Pancreas (tissue), 10 donors: Measurements from ENCODE around the gene NEK11. TPM values are rescaled to one million over a fixed set of nuclear protein-coding genes. Genes with fewer than 3 reads are reported as not detected.

Source experiments
- ATAC-seq, 4 donors: fragments of 200-7000 bp; cut with Tn5 transposase; one replicate each; pipeline versions ENCODE4 v1.8.0 to v1.9.1; 2020; ENCODE audit warnings: mild to moderate bottlenecking in 4 of 4, moderate library complexity in 4 of 4
- DNase-seq, 6 donors: peaks; one replicate each; pipeline ENCODE4 v3.0.0-alpha.2; 2020
- FAIRE-seq: peaks from 2 replicates; lab custom pipeline; 2012; peaks lifted over from hg19 to GRCh38; lab: Jason Lieb, UNC
- H3K27ac ChIP-seq, 4 donors: fragments of 200-600 bp; sonication (generic); 1 replicate in 3 of 4; 2 replicates in 1 of 4; pipeline versions ENCODE4 v1.5.0 to v1.8.0; 2020
- H3K27me3 ChIP-seq, 4 donors: fragments of 200-600 bp; one replicate each; pipeline ENCODE4 v1.8.0; 2021
- H3K36me3 ChIP-seq, 3 donors: fragments of 200-600 bp; sonication (generic) in 1 of 3; one replicate each; pipeline versions ENCODE4 v1.5.0 to v1.8.0; 2020 to 2021
- H3K4me1 ChIP-seq, 3 donors: fragments of 200-600 bp; one replicate each; pipeline ENCODE4 v1.8.0; 2021
- H3K4me3 ChIP-seq, 4 donors: fragments of 200-600 bp; sonication (generic) in 2 of 4; one replicate each; pipeline versions ENCODE4 v1.5.0 to v1.8.0; 2020 to 2021
- H3K9me3 ChIP-seq, 4 donors: fragments of 200-600 bp; one replicate each; pipeline ENCODE4 v1.8.0; 2021
- CTCF ChIP-seq, 4 donors: fragments of 200-600 bp; sonication (generic) in 3 of 4; IDR thresholded peaks; one replicate each; pipeline versions ENCODE4 v1.5.0 to v1.8.0; 2021; ENCODE audit warnings: antibody characterized with exemption in 4 of 4
- WGBS, 2 donors: extraction: QIAGEN DNeasy Blood & Tissue Kit; methylation state at CpG; one replicate each; pipeline ENCODE4 v1.1.7; 2013; 5-methylcytosine and 5-hydroxymethylcytosine counted together
- intact Hi-C, 3 donors: fragments of 100-400 bp; cut with DNase I; formaldehyde crosslinking; loops; one replicate each; pipeline versions ENCODE4 v1.11.1 to v1.14.2; 2022
- polyA plus RNA-seq, 2 donors: library from polyadenylated mRNA; stranded (reverse); fragments of 200-250 nt; gene quantifications; one replicate each; pipeline ENCODE4 v1.2.3, GENCODE V29; 2013
- total RNA-seq, 6 donors: library from RNA; stranded (reverse); fragmentation: NEBNext Ultra II Directional in 4 of 6; extraction: Animal tissue kit (Norgen Biotek cat#: 25700) in 4 of 6; gene quantifications; one replicate each; pipeline versions ENCODE4 v1.2.1 to v1.2.4, GENCODE V29; 2021 to 2023
- donor health status: healthy with polysubstance abuse.
- donor health status: DM: no; HTN: no; CAD: no; lungs with moderate emphysema.
- donor health status: DM: no; HTN: no; CAD: no.
- donor health status: control.
- donor health status: control.
- donor health status: Bipolar disorder and iron deficiency.
- donor health status: DM: yes; HTN: yes; CAD: no.
- donor health status: DM: no; HTN: no; CAD: no.
- donor health status: DM: no; HTN: no; CAD: no.
- donor health status: DM: yes; HTN: yes; CAD: no.

The NEK11 gene
- total and polyA plus RNA-seq, 8 donors = 2.1 to 7.2 (median 3.3) TPM

DNA sequence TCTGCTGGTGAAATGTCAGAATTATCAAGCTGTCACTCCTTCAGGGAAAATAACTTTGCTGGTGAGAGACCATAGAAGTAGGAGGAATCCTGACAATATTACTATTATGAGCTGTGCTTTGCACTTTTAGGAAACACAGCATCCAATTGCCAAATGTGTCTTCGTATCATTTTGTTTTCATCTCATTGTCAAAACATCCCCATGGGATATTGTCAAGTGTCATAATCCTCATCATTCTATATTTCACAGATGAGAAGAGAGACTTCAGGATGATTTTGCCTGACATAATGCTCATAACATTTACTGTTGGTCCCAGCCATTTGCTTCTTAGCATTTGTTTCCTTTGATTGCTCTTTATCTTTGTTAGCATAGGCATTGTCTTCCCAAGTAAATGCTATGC, 234.4 kb downstream of the NEK11 start:
- Histone ChIP-seq H3K9me3 (no peaks in the 10 kb centered on the region), H3K4me1 (no peaks in the 10 kb centered on the region), H3K4me3 (no peak overlapping the region), H3K36me3 (no peaks in the 10 kb centered on the region), H3K27me3 (no peaks in the 10 kb centered on the region), H3K27ac (no peak overlapping the region)
- no peak for FAIRE-seq
- intact Hi-C loops = no loop called here
- TF ChIP-seq CTCF (IDR thresholded peaks at IDR 0.05) = no peak
- no peak for DNase-seq
- 81 to 97% methylated on average over 1 of the region's 1 CpG for WGBS, 2 donors
- ATAC-seq = no peak

DNA sequence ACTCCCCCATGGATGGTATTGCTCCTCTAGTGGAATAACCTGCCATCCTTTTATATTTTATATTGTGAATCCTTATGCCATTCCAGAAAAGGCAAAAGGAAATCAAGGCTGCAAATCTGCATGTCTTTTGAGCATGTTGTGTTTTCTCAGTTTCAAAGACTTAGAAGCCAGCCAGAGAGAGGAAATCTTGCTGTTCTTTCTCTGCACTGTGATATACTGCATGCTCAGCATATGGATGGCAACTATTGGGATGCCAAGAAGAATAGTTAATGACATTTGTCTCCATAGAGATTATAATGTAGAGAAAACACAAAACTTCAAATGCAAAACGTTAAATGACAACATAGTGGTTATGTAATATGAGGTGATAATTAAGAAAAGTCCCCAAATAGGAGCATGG, 248.9 kb downstream of the NEK11 start:
- intact Hi-C loops = no loop called here
- Histone ChIP-seq H3K4me3 (no peak overlapping the region), H3K36me3 (no peaks in the 10 kb centered on the region), H3K4me1 (no peaks in the 10 kb centered on the region), H3K27ac (no peak overlapping the region), H3K9me3 (no peaks in the 10 kb centered on the region), H3K27me3 (no peaks in the 10 kb centered on the region)
- TF ChIP-seq CTCF (IDR thresholded peaks at IDR 0.05) = no peak
- no peak for FAIRE-seq
- 39 to 41% methylated on average over 1 of the region's 1 CpG for WGBS, 2 donors
- no peak for DNase-seq
- no peak for ATAC-seq

DNA sequence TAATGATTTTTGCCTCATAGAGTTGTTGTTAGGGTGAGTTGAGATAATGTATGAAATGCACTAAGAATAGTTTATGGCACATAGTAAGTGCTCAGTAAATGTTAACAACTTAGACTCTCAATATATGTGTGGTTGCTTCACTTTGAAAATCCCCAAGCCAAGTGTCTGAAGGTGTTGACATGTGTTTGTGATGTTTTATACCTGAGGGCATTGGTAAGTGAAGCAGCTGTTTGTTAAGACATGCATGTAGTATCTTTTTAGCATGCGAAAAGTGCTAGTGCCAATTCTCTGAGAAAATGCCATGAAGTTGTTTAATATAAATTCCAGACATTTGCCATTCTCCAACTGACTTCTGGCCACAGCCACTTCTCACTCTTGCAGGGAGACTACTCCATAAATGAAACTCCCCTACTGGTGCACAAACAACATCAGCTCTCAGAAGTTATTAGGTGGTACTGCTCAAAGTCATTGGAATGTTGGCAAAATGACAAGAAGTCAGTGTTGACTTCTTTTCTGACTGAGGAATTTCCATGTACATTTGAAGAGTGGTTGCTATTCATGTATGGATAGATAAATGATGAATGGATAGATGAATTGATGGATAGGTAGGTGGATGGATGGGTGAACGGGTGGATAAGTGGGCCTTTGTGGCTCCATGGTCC, 251.3 kb downstream of the NEK11 start:
- no peak for TF ChIP-seq CTCF (IDR thresholded peaks at IDR 0.05)
- Histone ChIP-seq H3K27ac (no peak overlapping the region), H3K36me3 (no peaks in the 10 kb centered on the region), H3K4me1 (no peaks in the 10 kb centered on the region), H3K9me3 (no peaks in the 10 kb centered on the region), H3K4me3 (no peak overlapping the region), H3K27me3 (no peaks in the 10 kb centered on the region)
- FAIRE-seq = no peak
- 93 to 94% methylated on average over 2 of the region's 2 CpGs for WGBS, 2 donors
- ATAC-seq = no peak
- intact Hi-C loops = no loop called here
- no peak for DNase-seq

DNA sequence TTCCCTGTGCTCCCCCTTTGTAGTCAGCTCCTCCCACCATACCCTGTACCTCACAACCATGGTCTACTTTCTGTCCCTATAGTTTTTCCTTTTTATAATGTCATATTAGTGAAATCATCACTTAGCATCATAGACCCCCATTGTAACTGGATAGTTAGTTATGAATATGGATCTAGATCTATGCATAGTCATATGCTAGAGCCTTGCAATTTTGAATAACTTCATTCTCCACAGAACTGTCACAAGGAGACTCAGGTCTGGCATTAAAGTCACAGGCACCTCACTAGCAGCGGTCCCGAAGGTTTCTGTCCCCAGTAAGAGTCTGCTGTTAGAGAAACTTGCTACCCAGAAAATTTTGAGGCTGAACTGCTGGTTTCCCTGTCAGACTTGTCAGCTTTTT, 252.9 kb downstream of the NEK11 start:
- no peak overlapping the region for H3K27ac ChIP-seq
- H3K9me3 ChIP-seq = no peaks in the 10 kb centered on the region
- no peak for FAIRE-seq
- H3K4me3 ChIP-seq = no peak overlapping the region
- 96 to 100% methylated on average over 2 of the region's 2 CpGs for WGBS, 2 donors
- intact Hi-C loops = no loop called here
- H3K36me3 ChIP-seq = no peaks in the 10 kb centered on the region
- H3K4me1 ChIP-seq = peaks cover 0 to 4% (median 0%) of the 10 kb centered on the region in 3 donors
- no peak for DNase-seq
- no peak for TF ChIP-seq CTCF (IDR thresholded peaks at IDR 0.05)
- H3K27me3 ChIP-seq = no peaks in the 10 kb centered on the region
- ATAC-seq = no peak

GRCh38 chr3:131282379-131282778, 255.7 kb downstream of the NEK11 start:
- intact Hi-C loops = no loop called here
- DNase-seq = no peak
- no peak for TF ChIP-seq CTCF (IDR thresholded peaks at IDR 0.05)
- H3K9me3 ChIP-seq = no peaks in the 10 kb centered on the region
- H3K27me3 ChIP-seq = no peaks in the 10 kb centered on the region
- no peak for FAIRE-seq
- no peak overlapping the region for H3K4me3 ChIP-seq
- H3K4me1 ChIP-seq = peaks cover 0 to 4% (median 0%) of the 10 kb centered on the region in 3 donors
- ATAC-seq = no peak
- H3K27ac ChIP-seq = no peak overlapping the region
- 71 to 80% methylated on average over 2 of the region's 2 CpGs for WGBS, 2 donors
- no peaks in the 10 kb centered on the region for H3K36me3 ChIP-seq
